Measurements from ENCODE around the gene GCN1.

The GCN1 gene

GRCh38 chr12:120116792-120117651, 77.5 kb downstream of the GCN1 start (continued):
- TF ChIP-seq ZBTB11 (tag by site-specific recombination; conservative IDR thresholded peaks at IDR 0.05; ENCODE audit: low read depth) (peak; percentile 32; the same call in 1 of the 2 replicates), ZNF777 (tag by site-specific recombination; IDR thresholded peaks at IDR 0.05; ENCODE audit: borderline replicate concordance) (peak; percentile 35; the same call in 1 of the 2 replicates), SP2 (tag by site-specific recombination; IDR thresholded peaks at IDR 0.05) (peak; percentile 82), ZBTB44 (tag by site-specific recombination; IDR thresholded peaks at IDR 0.05) (no peak), ZNF23 (tag by site-specific recombination; IDR thresholded peaks at IDR 0.05; ENCODE audit: borderline replicate concordance) (no peak), ZSCAN5A (tag by site-specific recombination; IDR thresholded peaks at IDR 0.05) (0 out of 2 replicates have a peak, but pooled peaks have one; percentile 39), ZNF266 (tag by site-specific recombination; IDR thresholded peaks at IDR 0.05; ENCODE audit: low read depth) (no peak), ZNF677 (tag by site-specific recombination; IDR thresholded peaks at IDR 0.05) (no peak), ZIC2 (tag by site-specific recombination; IDR thresholded peaks at IDR 0.05) (peak; percentile 45), ZNF223 (tag by site-specific recombination; IDR thresholded peaks at IDR 0.05) (no peak), PATZ1 (tag by site-specific recombination; IDR thresholded peaks at IDR 0.05) (peak; percentile 63; the same call in 1 of the 2 replicates), ZNF174 (tag by site-specific recombination; IDR thresholded peaks at IDR 0.05) (no peak), HOXC10 (CRISPR knock-in tag; IDR thresholded peaks at IDR 0.05) (no peak), YY1 (tag by site-specific recombination; IDR thresholded peaks at IDR 0.05) (no peak), ZFP3 (tag by site-specific recombination; IDR thresholded peaks at IDR 0.05; ENCODE audit: low read depth) (no peak), TCF7L2 (IDR thresholded peaks at IDR 0.05; ENCODE audit: borderline replicate concordance, low read depth, low read length) (no peak), ZBTB8A (tag by site-specific recombination; IDR thresholded peaks at IDR 0.05) (0 out of 2 replicates have a peak, but pooled peaks have one; percentile 38), ZNF626 (tag by site-specific recombination; IDR thresholded peaks at IDR 0.05) (no peak), ZNF114 (tag by site-specific recombination; IDR thresholded peaks at IDR 0.05) (no peak), ZNF132 (tag by site-specific recombination; IDR thresholded peaks at IDR 0.05; ENCODE audit: borderline replicate concordance) (no peak), ZNF138 (tag by site-specific recombination; IDR thresholded peaks at IDR 0.05; ENCODE audit: borderline replicate concordance) (no peak), ZNF544 (tag by site-specific recombination; IDR thresholded peaks at IDR 0.05) (no peak), ZNF423 (tag by site-specific recombination; IDR thresholded peaks at IDR 0.05) (no peak), ZNF394 (tag by site-specific recombination; IDR thresholded peaks at IDR 0.05; ENCODE audit: borderline replicate concordance) (peak; percentile 84), ZNF433 (tag by site-specific recombination; IDR thresholded peaks at IDR 0.05; ENCODE audit: low read depth) (no peak), ZNF10 (tag by site-specific recombination; IDR thresholded peaks at IDR 0.05) (no peak), ZNF768 (tag by site-specific recombination; IDR thresholded peaks at IDR 0.05) (no peak), ZNF324 (tag by site-specific recombination; IDR thresholded peaks at IDR 0.05) (0 out of 2 replicates have a peak, but pooled peaks have one; percentile 57), KLF9 (tag by site-specific recombination; IDR thresholded peaks at IDR 0.05; ENCODE audit: low read depth) (peak; percentile 88)
- TF ChIP-seq, protein P1, sequence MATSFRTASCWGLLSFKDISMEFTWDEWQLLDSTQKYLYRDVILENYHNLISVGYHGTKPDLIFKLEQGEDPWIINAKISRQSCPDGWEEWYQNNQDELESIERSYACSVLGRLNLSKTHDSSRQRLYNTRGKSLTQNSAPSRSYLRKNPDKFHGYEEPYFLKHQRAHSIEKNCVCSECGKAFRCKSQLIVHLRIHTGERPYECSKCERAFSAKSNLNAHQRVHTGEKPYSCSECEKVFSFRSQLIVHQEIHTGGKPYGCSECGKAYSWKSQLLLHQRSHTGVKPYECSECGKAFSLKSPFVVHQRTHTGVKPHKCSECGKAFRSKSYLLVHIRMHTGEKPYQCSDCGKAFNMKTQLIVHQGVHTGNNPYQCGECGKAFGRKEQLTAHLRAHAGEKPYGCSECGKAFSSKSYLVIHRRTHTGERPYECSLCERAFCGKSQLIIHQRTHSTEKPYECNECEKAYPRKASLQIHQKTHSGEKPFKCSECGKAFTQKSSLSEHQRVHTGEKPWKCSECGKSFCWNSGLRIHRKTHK (tag by site-specific recombination; IDR thresholded peaks at IDR 0.05), result no peak
